Spleen (tissue), 7 donors: ENCODE results near the gene KLF13.

Experiments used
- CTCF ChIP-seq, 11 experiments: fragments of 200-600 bp in 7 of 11; fragments of 450-650 bp in 4 of 11; sonication (generic) in 4 of 11; IDR thresholded peaks in 8 of 11; conservative IDR thresholded peaks in 3 of 11; 1 replicate in 7 of 11; 2 replicates in 4 of 11; pipeline versions ENCODE4 v1.4.0 to v1.8.0; 2016 to 2021; ENCODE audit warnings: antibody characterized with exemption in 11 of 11, inconsistent platforms in 4 of 11, mild to moderate bottlenecking in 1 of 11
- POLR2AphosphoS5 ChIP-seq, 3 donors: sonication (generic); formaldehyde crosslinking; IDR thresholded peaks; one replicate each; pipeline ENCODE4 v1.5.1; 2017; ENCODE audit warnings: antibody characterized with exemption in 3 of 3
- donor health status: DM: no; HTN: no; CAD: no; lungs with moderate emphysema.
- donor health status: DM: no; HTN: no; CAD: no.
- donor health status: DM: no; HTN: no; CAD: no.

GRCh38 chr15:31404345-31404744 lies 77.7 kb downstream of the KLF13 start:
- TF ChIP-seq CTCF (IDR thresholded peaks at IDR 0.05 in 8 of 11, conservative IDR thresholded peaks at IDR 0.05 in 3 of 11) (no peak), POLR2AphosphoS5 (IDR thresholded peaks at IDR 0.05) (no peak)
